ENCODE results near the gene NEK1. TPM values are rescaled to one million over a fixed set of nuclear protein-coding genes. Genes with fewer than 3 reads are reported as not detected.

NEK1 gene
- total RNA-seq, 1 experiment from 2014 or later = 8.7 TPM

DNA sequence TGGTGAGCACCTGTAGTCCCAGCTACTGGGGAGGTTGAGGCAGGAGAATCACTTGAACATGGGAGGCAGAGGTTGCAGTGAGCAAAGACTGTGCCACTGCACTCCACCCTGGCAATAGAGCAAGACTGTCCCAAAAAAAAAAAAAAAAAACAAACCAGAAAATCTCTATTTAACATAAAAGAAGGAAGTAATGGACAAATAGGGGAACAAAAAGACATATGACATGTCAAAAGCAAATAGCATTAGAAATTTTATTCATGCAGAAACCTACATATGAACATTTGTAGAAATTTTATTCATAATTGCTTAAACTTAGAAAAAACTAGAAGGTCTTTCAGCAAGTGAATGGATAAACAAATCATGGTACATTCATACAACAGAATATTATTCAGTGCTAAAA, 244.6 kb downstream of the NEK1 start:
- TF ChIP-seq, protein P1, sequence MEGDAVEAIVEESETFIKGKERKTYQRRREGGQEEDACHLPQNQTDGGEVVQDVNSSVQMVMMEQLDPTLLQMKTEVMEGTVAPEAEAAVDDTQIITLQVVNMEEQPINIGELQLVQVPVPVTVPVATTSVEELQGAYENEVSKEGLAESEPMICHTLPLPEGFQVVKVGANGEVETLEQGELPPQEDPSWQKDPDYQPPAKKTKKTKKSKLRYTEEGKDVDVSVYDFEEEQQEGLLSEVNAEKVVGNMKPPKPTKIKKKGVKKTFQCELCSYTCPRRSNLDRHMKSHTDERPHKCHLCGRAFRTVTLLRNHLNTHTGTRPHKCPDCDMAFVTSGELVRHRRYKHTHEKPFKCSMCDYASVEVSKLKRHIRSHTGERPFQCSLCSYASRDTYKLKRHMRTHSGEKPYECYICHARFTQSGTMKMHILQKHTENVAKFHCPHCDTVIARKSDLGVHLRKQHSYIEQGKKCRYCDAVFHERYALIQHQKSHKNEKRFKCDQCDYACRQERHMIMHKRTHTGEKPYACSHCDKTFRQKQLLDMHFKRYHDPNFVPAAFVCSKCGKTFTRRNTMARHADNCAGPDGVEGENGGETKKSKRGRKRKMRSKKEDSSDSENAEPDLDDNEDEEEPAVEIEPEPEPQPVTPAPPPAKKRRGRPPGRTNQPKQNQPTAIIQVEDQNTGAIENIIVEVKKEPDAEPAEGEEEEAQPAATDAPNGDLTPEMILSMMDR (IDR thresholded peaks at IDR 0.05; ENCODE audit: insufficient read depth in 1 of 2, low read depth in 1 of 2, low read length in 1 of 2, severe bottlenecking in 1 of 2, unreplicated experiment in 1 of 2) = no peak

DNA sequence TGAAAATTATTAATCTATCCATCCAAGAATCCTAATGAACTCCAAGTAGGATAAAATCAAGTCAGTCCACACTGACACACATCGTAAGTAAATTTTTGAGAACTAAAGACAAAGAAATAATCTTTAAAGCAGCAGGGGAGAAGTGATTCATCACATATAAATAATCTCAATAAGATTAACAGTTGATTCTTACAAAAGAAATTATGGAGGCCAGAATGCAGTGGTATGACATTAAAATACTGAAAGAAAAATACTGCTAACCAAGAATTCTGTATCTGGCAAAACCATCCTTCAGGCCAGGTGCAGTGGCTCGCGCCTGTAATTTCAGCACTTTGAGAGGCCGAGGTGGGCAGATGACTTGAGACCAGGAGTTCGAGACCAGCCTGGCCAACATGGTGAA, 245.6 kb downstream of the NEK1 start:
- H3K36me3 ChIP-seq (ENCODE audit: control insufficient read depth, insufficient read depth, low read length) = no peaks in the 10 kb centered on the region
- H3K4me3 Mint-ChIP-seq (ENCODE audit: unreplicated experiment) = no peak overlapping the region
- TF ChIP-seq, protein P1 (IDR thresholded peaks at IDR 0.05; ENCODE audit: insufficient read depth in 1 of 2, low read depth in 1 of 2, low read length in 1 of 2, severe bottlenecking in 1 of 2, unreplicated experiment in 1 of 2) = no peak
- H3K27me3 ChIP-seq (replicated peaks; ENCODE audit: control insufficient read depth, insufficient read depth, low read length) = no peaks in the 10 kb centered on the region
- BruUV-seq (replicated peaks) = no TSS peak
- H3K36me3 Mint-ChIP-seq (ENCODE audit: insufficient read depth, unreplicated experiment) = no peaks in the 10 kb centered on the region
- no peaks in the 10 kb centered on the region for H3K4me1 ChIP-seq
- no peaks in the 10 kb centered on the region for H3K9me3 ChIP-seq
- intact Hi-C loops (cut with micrococcal nuclease; ENCODE audit: unreplicated experiment) = no loop called here
- ChIA-PET POLR2A (no interaction called here), CTCF (no interaction called here)
- no peak for DNase-seq
- H3K27ac Mint-ChIP-seq (ENCODE audit: unreplicated experiment) = no peak overlapping the region
- no peaks in the 10 kb centered on the region for H3K4me1 Mint-ChIP-seq (ENCODE audit: low read depth, unreplicated experiment)
- H3K4me3 ChIP-seq (ENCODE audit: low read depth, low read length) = no peak overlapping the region
- no peaks in the 10 kb centered on the region for H3K27me3 Mint-ChIP-seq (ENCODE audit: insufficient read depth, unreplicated experiment)
- H3K9me3 Mint-ChIP-seq (ENCODE audit: unreplicated experiment) = no peaks in the 10 kb centered on the region

More for the DNA sequence above, 244.6 kb downstream of the NEK1 start:
- intact Hi-C loops (cut with micrococcal nuclease; ENCODE audit: unreplicated experiment) = no loop called here
- Histone ChIP-seq H3K27me3 (replicated peaks; ENCODE audit: control insufficient read depth, insufficient read depth, low read length) (no peaks in the 10 kb centered on the region), H3K4me3 (ENCODE audit: low read depth, low read length) (no peak overlapping the region), H3K36me3 (ENCODE audit: control insufficient read depth, insufficient read depth, low read length) (no peaks in the 10 kb centered on the region), H3K4me1 (no peaks in the 10 kb centered on the region), H3K9me3 (no peaks in the 10 kb centered on the region)
- Mint-ChIP-seq H3K9me3 (ENCODE audit: unreplicated experiment) (no peaks in the 10 kb centered on the region), H3K27me3 (ENCODE audit: insufficient read depth, unreplicated experiment) (no peaks in the 10 kb centered on the region), H3K27ac (ENCODE audit: unreplicated experiment) (no peak overlapping the region), H3K36me3 (ENCODE audit: insufficient read depth, unreplicated experiment) (no peaks in the 10 kb centered on the region), H3K4me1 (ENCODE audit: low read depth, unreplicated experiment) (no peaks in the 10 kb centered on the region), H3K4me3 (ENCODE audit: unreplicated experiment) (no peak overlapping the region)
- no peak for DNase-seq
- ChIA-PET CTCF (no interaction called here), POLR2A (no interaction called here)
- no TSS peak for BruUV-seq (replicated peaks)

- Histone ChIP-seq H3K4me1 (no peaks in the 10 kb centered on the region), H3K36me3 (ENCODE audit: control insufficient read depth, insufficient read depth, low read length) (no peaks in the 10 kb centered on the region), H3K9me3 (no peaks in the 10 kb centered on the region), H3K4me3 (ENCODE audit: low read depth, low read length) (no peak overlapping the region), H3K27me3 (replicated peaks; ENCODE audit: control insufficient read depth, insufficient read depth, low read length) (no peaks in the 10 kb centered on the region)
- Mint-ChIP-seq H3K27ac (ENCODE audit: unreplicated experiment) (no peak overlapping the region), H3K4me1 (ENCODE audit: low read depth, unreplicated experiment) (no peaks in the 10 kb centered on the region), H3K36me3 (ENCODE audit: insufficient read depth, unreplicated experiment) (no peaks in the 10 kb centered on the region), H3K27me3 (ENCODE audit: insufficient read depth, unreplicated experiment) (no peaks in the 10 kb centered on the region), H3K9me3 (ENCODE audit: unreplicated experiment) (peaks cover 11% of the 10 kb centered on the region), H3K4me3 (ENCODE audit: unreplicated experiment) (no peak overlapping the region)
- intact Hi-C loops (cut with micrococcal nuclease; ENCODE audit: unreplicated experiment) = no loop called here
- TF ChIP-seq, protein P1 (IDR thresholded peaks at IDR 0.05; ENCODE audit: insufficient read depth in 1 of 2, low read depth in 1 of 2, low read length in 1 of 2, severe bottlenecking in 1 of 2, unreplicated experiment in 1 of 2) = no peak
- ChIA-PET POLR2A (no interaction called here), CTCF (no interaction called here)
- DNase-seq = no peak
- BruUV-seq (replicated peaks) = no TSS peak
Observed at GRCh38 chr4:169362607-169363006, 249.8 kb downstream of the NEK1 start.
